Cerebellar nuclear complex (tissue), 1 donor: Measurements from ENCODE around the gene PKP3.

Experiments
- DNase-seq, 2 experiments: peaks; one replicate each; lab custom pipeline; 2025; lab: John Stamatoyannopoulos, UW

Gene PKP3

DNA sequence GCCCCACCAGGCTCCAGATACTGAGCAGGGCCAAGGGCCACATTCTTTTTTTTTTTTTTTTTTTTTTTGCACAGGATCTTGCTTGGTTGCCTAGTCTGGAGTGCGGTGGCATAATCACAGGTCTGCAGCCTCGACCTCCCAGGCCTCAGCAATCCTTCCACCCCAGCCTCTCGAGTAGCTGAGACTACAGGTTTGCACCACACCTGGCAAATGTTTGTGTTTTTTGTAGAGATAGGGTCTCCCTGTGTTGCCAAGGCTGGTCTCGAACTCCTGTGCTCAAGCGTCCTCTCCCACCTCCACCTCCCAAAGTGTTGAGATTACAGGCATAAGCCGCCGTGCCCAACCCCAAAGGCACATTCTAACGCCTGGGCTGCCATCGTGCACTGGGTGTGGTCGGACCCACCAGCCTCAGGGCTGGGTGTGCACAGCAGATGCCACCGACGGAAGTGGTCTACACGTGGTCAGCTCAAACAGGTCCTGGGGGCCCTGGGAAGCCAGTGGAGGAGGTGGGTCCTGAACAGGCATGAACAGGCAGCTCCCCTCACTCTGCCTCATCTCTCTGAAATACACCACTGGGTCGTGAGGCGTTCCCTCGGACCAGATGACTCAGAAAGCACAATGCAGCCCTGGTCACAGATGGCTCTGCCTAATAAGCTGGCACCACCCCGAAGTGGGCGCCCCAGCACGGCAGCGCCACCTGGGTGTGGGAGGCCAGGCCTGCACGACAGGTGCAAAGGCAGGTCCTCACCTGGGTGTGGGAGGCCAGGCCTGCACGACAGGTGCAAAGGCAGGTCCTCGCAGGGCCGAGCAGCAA, 29.9 kb upstream of the PKP3 start:
- DNase-seq = no peak

GRCh38 chr11:364991-365725, 28.9 kb upstream of the PKP3 start:
- no peak for DNase-seq

GRCh38 chr11:365831-366230, 28.2 kb upstream of the PKP3 start:
- DNase-seq = no peak

- DNase-seq = no peak
Observed at GRCh38 chr11:367956-368413, 26.0 kb upstream of the PKP3 start.

GRCh38 chr11:368414-369335, 25.3 kb upstream of the PKP3 start:
- no peak for DNase-seq

GRCh38 chr11:369336-370018, 24.5 kb upstream of the PKP3 start, which contains the start of gene B4GALNT4:
B4GALNT4 (plus strand) TSS chr11:369499; CDS start chr11:369804, 305 bp downstream.
- no peak for DNase-seq

- no peak for DNase-seq
Observed at GRCh38 chr11:370070-370941, 23.7 kb upstream of the PKP3 start.

- DNase-seq = no peak
Observed at GRCh38 chr11:371051-371450, 23.0 kb upstream of the PKP3 start.

GRCh38 chr11:371716-372590, 22.1 kb upstream of the PKP3 start:
- no peak for DNase-seq

DNA sequence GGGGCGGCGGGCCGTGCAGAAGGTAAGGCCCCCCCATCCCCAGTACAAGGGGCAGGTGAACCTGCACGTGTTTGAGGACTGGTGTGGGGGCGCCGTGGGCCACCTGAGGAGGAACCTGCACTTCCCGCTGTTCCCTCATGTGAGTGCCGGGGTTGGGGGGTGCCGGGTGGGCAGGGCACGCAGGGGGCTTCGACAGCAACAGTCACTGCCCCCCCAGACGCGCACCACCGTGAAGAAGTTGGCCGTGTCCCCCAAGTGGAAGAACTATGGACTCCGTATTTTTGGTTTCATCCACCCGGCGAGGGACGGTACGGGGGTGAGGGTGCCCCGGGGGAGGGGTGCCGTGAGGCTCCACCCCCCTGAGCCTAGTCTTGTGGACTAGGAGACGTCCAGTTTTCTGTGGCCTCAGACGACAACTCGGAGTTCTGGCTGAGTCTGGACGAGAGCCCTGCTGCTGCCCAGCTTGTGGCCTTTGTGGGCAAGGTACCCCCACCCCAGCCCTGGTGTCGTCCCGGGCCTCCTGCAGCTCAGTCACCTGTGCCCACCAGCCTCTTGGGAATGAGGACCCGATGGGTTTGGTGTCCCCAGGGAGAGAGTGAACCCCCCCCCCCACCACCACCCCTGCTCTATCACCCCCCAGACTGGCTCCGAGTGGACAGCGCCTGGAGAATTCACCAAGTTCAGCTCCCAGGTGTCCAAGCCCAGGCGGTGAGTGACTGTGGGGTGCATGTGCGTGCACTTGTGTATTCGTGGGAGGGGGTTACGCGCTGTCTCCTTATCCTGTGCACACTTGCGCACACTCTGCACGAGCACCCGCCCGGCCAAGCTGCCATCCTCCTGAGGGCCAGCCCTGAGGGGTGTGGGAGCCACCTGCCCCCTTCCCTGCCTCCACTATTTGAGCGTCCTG, 20.9 kb upstream of the PKP3 start:
- DNase-seq = no peak

GRCh38 chr11:373716-374551, 20.1 kb upstream of the PKP3 start:
- no peak for DNase-seq

GRCh38 chr11:375065-376025, 18.7 kb upstream of the PKP3 start:
- no peak for DNase-seq

DNA sequence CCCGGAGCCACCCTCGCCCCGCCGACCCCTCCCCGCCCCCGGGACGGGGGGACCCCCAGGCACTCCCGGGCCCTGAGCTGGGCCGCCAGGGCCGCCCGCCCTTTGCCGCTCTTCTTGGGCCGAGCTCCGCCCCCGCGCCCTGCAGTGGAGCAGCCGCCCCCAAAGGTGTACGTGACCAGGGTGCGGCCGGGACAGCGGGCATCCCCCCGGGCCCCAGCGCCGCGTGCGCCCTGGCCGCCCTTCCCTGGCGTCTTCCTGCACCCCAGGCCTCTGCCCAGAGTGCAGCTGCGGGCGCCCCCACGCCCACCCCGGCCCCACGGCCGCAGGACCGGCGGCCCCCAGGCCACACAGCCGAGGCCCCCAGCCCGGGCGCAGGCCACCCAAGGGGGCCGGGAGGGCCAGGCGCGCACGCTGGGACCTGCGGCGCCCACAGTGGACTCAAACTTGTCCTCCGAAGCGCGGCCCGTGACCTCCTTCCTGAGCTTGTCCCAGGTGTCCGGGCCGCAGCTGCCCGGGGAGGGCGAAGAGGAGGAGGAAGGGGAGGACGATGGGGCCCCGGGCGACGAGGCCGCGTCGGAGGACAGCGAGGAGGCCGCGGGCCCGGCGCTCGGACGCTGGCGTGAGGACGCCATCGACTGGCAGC, 17.4 kb upstream of the PKP3 start:
- DNase-seq = no peak

GRCh38 chr11:377174-377865, 16.7 kb upstream of the PKP3 start:
- DNase-seq = no peak

DNA sequence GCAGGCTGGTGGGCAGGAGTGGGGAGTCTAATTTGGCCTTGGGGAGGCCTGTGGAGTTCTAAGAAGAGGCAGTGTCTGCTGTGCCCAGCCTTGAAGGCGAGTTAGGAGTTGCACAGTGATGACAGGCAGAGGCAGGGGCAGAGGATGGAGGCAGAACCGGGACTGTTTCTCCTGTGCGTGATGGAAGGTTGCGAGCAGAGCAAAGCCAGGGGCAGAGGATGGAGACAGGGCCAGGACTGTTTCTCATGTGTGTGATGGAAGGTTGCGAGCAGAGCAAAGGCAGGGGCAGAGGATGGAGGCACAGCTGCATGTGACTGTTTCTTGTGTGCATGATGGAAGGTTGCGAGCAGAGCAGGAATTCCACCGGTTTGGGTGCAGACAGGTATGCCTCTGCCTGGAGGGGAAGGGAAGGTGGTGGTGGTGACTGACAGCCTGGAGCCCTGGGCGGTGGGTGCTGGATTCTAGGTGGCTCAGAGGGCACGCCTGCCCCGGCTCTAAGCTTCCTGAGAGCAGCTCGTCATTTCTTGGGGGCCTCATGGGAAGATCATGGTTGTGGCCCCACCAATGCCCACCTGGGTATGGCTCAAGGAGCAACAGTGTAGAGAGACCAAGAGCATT, 16.0 kb upstream of the PKP3 start:
- DNase-seq = no peak
